IMR-90 (cell line): Measurements from ENCODE around the gene SMYD2. TPM values are rescaled to one million over a fixed set of nuclear protein-coding genes. Genes with fewer than 3 reads are reported as not detected.

Experiments used
- ATAC-seq: fragments of 200-7000 bp; cut with Tn5 transposase; 2 replicates; pipeline ENCODE4 v1.9.1; 2020; ENCODE audit warnings: low read depth, mild to moderate bottlenecking, moderate library complexity
- BruUV-seq: library from RNA; stranded (reverse); fragments of 400-500 nt; replicated peaks from 2 replicates; lab custom pipeline; 2021; lab: Mats Ljungman, UMichigan
- CTCF ChIA-PET: fragments of 300-600 bp; formaldehyde crosslinking; extraction: SDS; loops from one replicate; lab custom pipeline; 2021; ENCODE audit warnings: antibody characterized with exemption; lab: Yijun Ruan, JAX
- POLR2A ChIA-PET: fragments of 300-600 bp; sonication (Branson Sonifier 250); formaldehyde crosslinking; loops from one replicate; lab custom pipeline; 2022; ENCODE audit warnings: antibody characterized with exemption; ENCODE audit not compliant: unreplicated experiment; lab: Charles Lee
- DNase-seq: peaks from one replicate; pipeline ENCODE4 v3.0.0; 2013
- H2AFZ ChIP-seq: replicated peaks from 2 replicates; pipeline ENCODE3; 2013; ENCODE audit warnings: low read length, mild to moderate bottlenecking; ENCODE audit not compliant: poor library complexity
- H2AK5ac ChIP-seq: 2 replicates; pipeline ENCODE4 v1.6.1; 2013; ENCODE audit warnings: low read depth, low read length, inconsistent platforms
- H2AK9ac ChIP-seq: replicated peaks from 2 replicates; pipeline ENCODE3; 2013; ENCODE audit warnings: mild to moderate bottlenecking, low read depth, low read length, moderate library complexity; ENCODE audit not compliant: poor library complexity
- H2BK120ac ChIP-seq: 2 replicates; pipeline ENCODE4 v1.6.1; 2013; ENCODE audit warnings: low read depth, low read length, inconsistent platforms
- H2BK15ac ChIP-seq: 3 replicates; pipeline ENCODE4 v1.6.1; 2013; ENCODE audit warnings: low read depth, low read length, inconsistent platforms
- H2BK20ac ChIP-seq: 2 replicates; pipeline ENCODE4 v1.6.1; 2013; ENCODE audit warnings: low read depth, mild to moderate bottlenecking, inconsistent platforms, low read length, moderate library complexity
- H2BK5ac ChIP-seq: 2 replicates; pipeline ENCODE4 v1.6.1; 2013; ENCODE audit warnings: mild to moderate bottlenecking, low read depth, low read length, inconsistent platforms; ENCODE audit not compliant: poor library complexity, severe bottlenecking
- H3K14ac ChIP-seq: replicated peaks from 2 replicates; pipeline ENCODE4 v1.6.1; 2013; ENCODE audit warnings: low read depth, low read length, inconsistent platforms
- H3K18ac ChIP-seq: 2 replicates; pipeline ENCODE4 v1.6.1; 2013; ENCODE audit warnings: low read depth, low read length, control low read depth
- H3K23ac ChIP-seq: 2 replicates; pipeline ENCODE4 v1.6.1; 2013; ENCODE audit warnings: low read depth, low read length, inconsistent platforms
- H3K27ac ChIP-seq: 2 replicates; pipeline ENCODE4 v1.5.1; 2013; ENCODE audit warnings: mild to moderate bottlenecking, control low read depth, low read length; ENCODE audit not compliant: insufficient read depth
- H3K27me3 ChIP-seq: 2 replicates; pipeline ENCODE4 v1.6.1; 2013; ENCODE audit warnings: low read length; ENCODE audit not compliant: control insufficient read depth, insufficient read depth
- H3K36me3 ChIP-seq: 2 replicates; pipeline ENCODE4 v1.6.1; 2013; ENCODE audit warnings: low read length, mixed read lengths; ENCODE audit not compliant: control insufficient read depth, insufficient read depth
- H3K4ac ChIP-seq: 2 replicates; pipeline ENCODE4 v1.6.1; 2013; ENCODE audit warnings: low read depth, low read length, inconsistent platforms
- H3K4me1 ChIP-seq: 2 replicates; pipeline ENCODE4 v1.6.1; 2013; ENCODE audit warnings: low read length, mixed read lengths; ENCODE audit not compliant: control insufficient read depth, insufficient read depth
- H3K4me2 ChIP-seq: 2 replicates; pipeline ENCODE4 v1.6.1; 2013; ENCODE audit warnings: low read depth, mild to moderate bottlenecking, control low read depth, low read length, moderate library complexity
- H3K4me3 ChIP-seq: 2 replicates; pipeline ENCODE4 v1.5.1; 2013; ENCODE audit warnings: low read depth, mild to moderate bottlenecking, control low read depth, low read length, moderate library complexity; ENCODE audit not compliant: insufficient read depth
- H3K56ac ChIP-seq: 2 replicates; pipeline ENCODE4 v1.6.1; 2013; ENCODE audit warnings: low read length, inconsistent platforms; ENCODE audit not compliant: insufficient read depth; ENCODE audit errors: extremely low read depth
- H3K79me1 ChIP-seq, 2 experiments: 2 replicates each; pipeline ENCODE4 v1.6.1; 2013; ENCODE audit warnings: low read length in 2 of 2, inconsistent platforms in 1 of 2, low read depth in 1 of 2
- H3K9ac ChIP-seq: 2 replicates; pipeline ENCODE4 v1.6.1; 2013; ENCODE audit warnings: low read depth, low read length, control low read depth
- H3K9me1 ChIP-seq: 2 replicates; pipeline ENCODE4 v1.6.1; 2013; ENCODE audit warnings: low read length, inconsistent platforms; ENCODE audit not compliant: insufficient read depth
- H3K9me3 ChIP-seq: 2 replicates; pipeline ENCODE4 v1.6.1; 2013; ENCODE audit warnings: low read length; ENCODE audit not compliant: control insufficient read depth, insufficient read depth
- H4K20me1 ChIP-seq: 2 replicates; pipeline ENCODE4 v1.6.1; 2013; ENCODE audit warnings: low read length, inconsistent platforms; ENCODE audit not compliant: insufficient read depth
- H4K5ac ChIP-seq: 2 replicates; pipeline ENCODE4 v1.6.1; 2013; ENCODE audit warnings: mild to moderate bottlenecking, low read depth, low read length, control low read depth
- H4K8ac ChIP-seq, 2 experiments: 2 replicates each; pipeline ENCODE4 v1.6.1; 2013; ENCODE audit warnings: low read depth in 2 of 2, low read length in 2 of 2, control low read depth in 1 of 2, inconsistent platforms in 1 of 2
- H4K91ac ChIP-seq: 2 replicates; pipeline ENCODE4 v1.6.1; 2013; ENCODE audit warnings: low read depth, low read length, inconsistent platforms; ENCODE audit not compliant: insufficient read depth
- CTCF ChIP-seq: conservative IDR thresholded peaks from 2 replicates; pipeline ENCODE4 v1.5.1; 2012; ENCODE audit warnings: mild to moderate bottlenecking, low read depth, low read length, improper control_type of control experiment
- ELK1 ChIP-seq: fragments of 150-350 bp; IDR thresholded peaks from 2 replicates; pipeline ENCODE4 v1.6.1; 2016; ENCODE audit warnings: low read depth, mild to moderate bottlenecking, low read length, moderate library complexity, borderline replicate concordance
- FOS ChIP-seq: fragments of 150-350 bp; IDR thresholded peaks from 2 replicates; pipeline ENCODE4 v1.6.1; 2016; ENCODE audit warnings: low read depth, low read length
- MAFK ChIP-seq: IDR thresholded peaks from 2 replicates; pipeline ENCODE4 v1.6.1; 2012; ENCODE audit warnings: low read depth, low read length, improper control_type of control experiment
- MAZ ChIP-seq: IDR thresholded peaks from 2 replicates; pipeline ENCODE4 v1.6.1; 2012; ENCODE audit warnings: low read depth, mild to moderate bottlenecking, low read length, improper control_type of control experiment, moderate library complexity, borderline replicate concordance
- POLR2A ChIP-seq: IDR thresholded peaks from 2 replicates; pipeline ENCODE4 v1.6.1; 2012; ENCODE audit warnings: mild to moderate bottlenecking, low read depth, low read length
- RAD21 ChIP-seq: IDR thresholded peaks from 2 replicates; pipeline ENCODE4 v1.6.1; 2012; ENCODE audit warnings: low read length, improper control_type of control experiment
- RCOR1 ChIP-seq: IDR thresholded peaks from 2 replicates; pipeline ENCODE4 v1.6.1; 2012; ENCODE audit warnings: mild to moderate bottlenecking, low read length, improper control_type of control experiment; ENCODE audit not compliant: insufficient replicate concordance
- USF2 ChIP-seq: fragments of 150-350 bp; IDR thresholded peaks from 2 replicates; pipeline ENCODE4 v1.6.1; 2017; ENCODE audit warnings: mild to moderate bottlenecking, antibody characterized with exemption, low read length, low read depth
- WGBS, 2 experiments: methylation state at CpG; one replicate each; pipeline versions ENCODE4 v1.1.5 to v1.1.7; 2013; ENCODE audit warnings: missing lambda C conversion rate in 2 of 2; ENCODE audit not compliant: insufficient read length in 1 of 2; ENCODE audit errors: extremely low coverage in 2 of 2; 5-methylcytosine and 5-hydroxymethylcytosine counted together
- dilution Hi-C: fragments of 300-500 bp; cut with HindIII; formaldehyde crosslinking; loops from one replicate; pipeline ENCODE4 v1.14.3; 2018; ENCODE audit warnings: low sequenced_read_pairs; ENCODE audit not compliant: unreplicated experiment
- in situ Hi-C: fragments of 300-500 bp; cut with MboI; formaldehyde crosslinking; loops from 3 replicates; pipeline ENCODE4 v1.14.3; 2019; ENCODE audit warnings: low sequenced_read_pairs, inconsistent platforms, mixed read lengths
- intact Hi-C: fragments of 100-400 bp; cut with micrococcal nuclease; formaldehyde crosslinking; loops from 2 replicates; pipeline ENCODE4 v1.10.0; 2022
- polyA plus RNA-seq, 3 experiments: library from polyadenylated mRNA; depleted of rRNA; stranded (reverse); fragments of >200 nt; gene quantifications; 2 replicates each; pipeline ENCODE4 v1.2.3, GENCODE V29; 2012; ENCODE audit warnings: low replicate concordance in 1 of 3
- total RNA-seq: library from RNA; depleted of rRNA; stranded (reverse); fragments of >200 nt; gene quantifications from 2 replicates; pipeline ENCODE4 v1.2.3, GENCODE V29; 2012

The SMYD2 gene
- total and polyA plus RNA-seq, 2 of the 4 experiments (the other 2 are of a cell fraction): 32.7 to 61.7 TPM

- Histone ChIP-seq H4K91ac (no peak overlapping the region), H2AK5ac (no peak overlapping the region), H3K9me3 (no peaks in the 10 kb centered on the region), H4K5ac (no peak overlapping the region), H4K8ac (no peak overlapping the region), H4K20me1 (no peaks in the 10 kb centered on the region), H3K14ac (no peak overlapping the region), H2AK9ac (no peak overlapping the region), H3K36me3 (no peaks in the 10 kb centered on the region), H3K27me3 (no peaks in the 10 kb centered on the region; the same call in 1 of the 2 replicates), H3K4ac (no peak overlapping the region), H2BK120ac (no peak overlapping the region), H2BK5ac (no peak overlapping the region), H3K4me3 (no peak overlapping the region), H3K9ac (no peak overlapping the region), H3K79me1 (no peaks in the 10 kb centered on the region), H3K56ac (no peak overlapping the region), H3K27ac (no peak overlapping the region), H2BK20ac (no peak overlapping the region), H3K18ac (no peak overlapping the region), H2AFZ (no peak overlapping the region), H2BK15ac (no peak overlapping the region), H3K23ac (no peak overlapping the region), H3K9me1 (no peaks in the 10 kb centered on the region), H3K4me2 (no peak overlapping the region), H3K4me1 (no peaks in the 10 kb centered on the region)
- dilution Hi-C loops (no loop called here), intact Hi-C loops (no loop called here), in situ Hi-C loops (loop anchor here (25.0 kb wide), 1 partner anchor 1296 kb away; no protein-coding TSS in a partner anchor)
- no TSS peak for BruUV-seq
- WGBS, 2 experiments: no CpG with 5 or more reads among the region's 7 CpGs
- DNase-seq (peak; percentile 24), ATAC-seq (no peak)
- ChIA-PET POLR2A (no interaction called here), CTCF (no interaction called here)
- TF ChIP-seq MAZ (no peak), RAD21 (no peak), FOS (no peak), POLR2A (no peak), CTCF (no peak), USF2 (no peak), MAFK (no peak), RCOR1 (no peak), ELK1 (no peak)
Observed at GRCh38 chr1:214241060-214241459, 39.9 kb upstream of the SMYD2 start.
